Spleen (tissue), 7 donors: ENCODE data around the gene GARNL3.

Source experiments
- POLR2A ChIP-seq, 3 donors: fragments of 450-650 bp; IDR thresholded peaks; one replicate each; pipeline ENCODE4 v1.5.1; 2017; ENCODE audit warnings: antibody characterized with exemption in 3 of 3, mild to moderate bottlenecking in 1 of 3
- TF ChIP-seq, protein P1 (sequence below), 11 experiments: fragments of 200-600 bp in 7 of 11; fragments of 450-650 bp in 4 of 11; sonication (generic) in 4 of 11; IDR thresholded peaks in 8 of 11; conservative IDR thresholded peaks in 3 of 11; 1 replicate in 7 of 11; 2 replicates in 4 of 11; pipeline versions ENCODE4 v1.4.0 to v1.8.0; 2016 to 2021; ENCODE audit warnings: antibody characterized with exemption in 11 of 11, inconsistent platforms in 4 of 11, mild to moderate bottlenecking in 1 of 11
- donor health status: DM: no; HTN: no; CAD: no; lungs with moderate emphysema.
- donor health status: DM: no; HTN: no; CAD: no.
- donor health status: DM: no; HTN: no; CAD: no.

DNA sequence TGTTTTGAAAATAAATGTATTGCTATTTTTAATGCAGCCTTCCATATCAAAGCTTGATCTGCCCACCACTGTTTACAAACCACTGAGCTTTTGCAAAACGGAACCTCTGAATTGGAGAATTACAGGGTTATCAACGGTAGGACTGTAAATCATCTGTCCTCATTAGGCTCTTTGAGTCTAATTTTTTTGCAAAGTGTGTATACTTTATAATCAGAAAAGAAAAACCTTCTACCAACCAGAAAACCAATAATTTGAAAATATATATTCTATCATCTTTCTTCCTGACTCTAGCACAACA is 125.6 kb downstream of the GARNL3 start:
- TF ChIP-seq, protein P1, sequence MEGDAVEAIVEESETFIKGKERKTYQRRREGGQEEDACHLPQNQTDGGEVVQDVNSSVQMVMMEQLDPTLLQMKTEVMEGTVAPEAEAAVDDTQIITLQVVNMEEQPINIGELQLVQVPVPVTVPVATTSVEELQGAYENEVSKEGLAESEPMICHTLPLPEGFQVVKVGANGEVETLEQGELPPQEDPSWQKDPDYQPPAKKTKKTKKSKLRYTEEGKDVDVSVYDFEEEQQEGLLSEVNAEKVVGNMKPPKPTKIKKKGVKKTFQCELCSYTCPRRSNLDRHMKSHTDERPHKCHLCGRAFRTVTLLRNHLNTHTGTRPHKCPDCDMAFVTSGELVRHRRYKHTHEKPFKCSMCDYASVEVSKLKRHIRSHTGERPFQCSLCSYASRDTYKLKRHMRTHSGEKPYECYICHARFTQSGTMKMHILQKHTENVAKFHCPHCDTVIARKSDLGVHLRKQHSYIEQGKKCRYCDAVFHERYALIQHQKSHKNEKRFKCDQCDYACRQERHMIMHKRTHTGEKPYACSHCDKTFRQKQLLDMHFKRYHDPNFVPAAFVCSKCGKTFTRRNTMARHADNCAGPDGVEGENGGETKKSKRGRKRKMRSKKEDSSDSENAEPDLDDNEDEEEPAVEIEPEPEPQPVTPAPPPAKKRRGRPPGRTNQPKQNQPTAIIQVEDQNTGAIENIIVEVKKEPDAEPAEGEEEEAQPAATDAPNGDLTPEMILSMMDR (IDR thresholded peaks at IDR 0.05 in 8 of 11, conservative IDR thresholded peaks at IDR 0.05 in 3 of 11): no peak
- TF ChIP-seq POLR2A (IDR thresholded peaks at IDR 0.05): no peak
